Lung (tissue), 12 donors: ENCODE data around the gene TNIK. TPM values are rescaled to one million over a fixed set of nuclear protein-coding genes. Genes with fewer than 3 reads are reported as not detected.

Experiments used
- ATAC-seq: fragments of 200-7000 bp; cut with Tn5 transposase; one replicate; pipeline ENCODE4 v1.9.1; 2020; ENCODE audit warnings: moderate number of reproducible peaks; ENCODE audit not compliant: insufficient read depth, low FRiP score
- DNase-seq, 3 donors: peaks; one replicate each; pipeline ENCODE4 v3.0.0-alpha.2; 2013 to 2017
- H3K27ac ChIP-seq, 2 donors: one replicate each; pipeline ENCODE4 v1.5.1; 2013; ENCODE audit warnings: mild to moderate bottlenecking in 2 of 2, moderate library complexity in 2 of 2, control low read depth in 1 of 2, inconsistent platforms in 1 of 2, low read depth in 1 of 2, low read length in 1 of 2
- H3K27me3 ChIP-seq, 3 donors: one replicate each; pipeline ENCODE4 v1.5.1; 2013; ENCODE audit warnings: low read length in 2 of 3; ENCODE audit not compliant: control insufficient read depth in 3 of 3, insufficient read depth in 3 of 3
- H3K36me3 ChIP-seq, 4 donors: one replicate each; pipeline ENCODE4 v1.5.1; 2013; ENCODE audit warnings: low read length in 4 of 4, mild to moderate bottlenecking in 1 of 4, moderate library complexity in 1 of 4; ENCODE audit not compliant: control insufficient read depth in 4 of 4, insufficient read depth in 4 of 4
- H3K4me1 ChIP-seq, 5 donors: one replicate each; pipeline ENCODE4 v1.5.1; 2013; ENCODE audit warnings: low read length in 5 of 5, mild to moderate bottlenecking in 2 of 5, moderate library complexity in 1 of 5; ENCODE audit not compliant: control insufficient read depth in 5 of 5, insufficient read depth in 5 of 5
- H3K4me3 ChIP-seq: one replicate; pipeline ENCODE4 v1.5.1; 2013; ENCODE audit warnings: mild to moderate bottlenecking, control low read depth, moderate library complexity
- H3K9ac ChIP-seq, 2 donors: one replicate each; pipeline ENCODE4 v1.5.1; 2013; ENCODE audit warnings: low read length in 2 of 2, control low read depth in 1 of 2; ENCODE audit not compliant: insufficient read depth in 1 of 2
- H3K9me3 ChIP-seq, 4 donors: one replicate each; pipeline ENCODE4 v1.5.1; 2013; ENCODE audit warnings: low read length in 3 of 4, mild to moderate bottlenecking in 1 of 4, moderate library complexity in 1 of 4; ENCODE audit not compliant: control insufficient read depth in 4 of 4, insufficient read depth in 3 of 4
- WGBS, 2 donors: extraction: QIAGEN DNeasy Blood & Tissue Kit; methylation state at CpG; one replicate each; pipeline ENCODE4 v1.1.7; 2013; 5-methylcytosine and 5-hydroxymethylcytosine counted together
- polyA plus RNA-seq, 2 donors: library from polyadenylated mRNA; stranded (reverse); fragments of 200-250 nt; gene quantifications; one replicate each; pipeline ENCODE4 v1.2.1, GENCODE V29; 2013
- total RNA-seq, 2 donors: library from RNA; depleted of rRNA in 1 of 2; stranded (reverse); fragments of >200 nt in 1 of 2; gene quantifications; one replicate each; pipeline ENCODE4 v1.2.1, GENCODE V29; 2014 to 2021
- TF ChIP-seq, protein P1 (sequence below): IDR thresholded peaks from 2 replicates; pipeline ENCODE4 v1.5.1; 2012; ENCODE audit warnings: mild to moderate bottlenecking; ENCODE audit errors: control extremely low read depth, extremely low read depth
- donor health status: control.
- donor health status: control.
- donor health status: Bipolar disorder and iron deficiency.
- donor health status: healthy.
- donor health status: DM: yes; HTN: yes; CAD: no.

TNIK gene
- total and polyA plus RNA-seq, 4 donors, result 9.4 to 36.3 (median 14.3) TPM

GRCh38 chr3:171056528-171056927 is 403.7 kb downstream of the TNIK start:
- H3K27ac ChIP-seq, result no peak overlapping the region
- TF ChIP-seq, protein P1, sequence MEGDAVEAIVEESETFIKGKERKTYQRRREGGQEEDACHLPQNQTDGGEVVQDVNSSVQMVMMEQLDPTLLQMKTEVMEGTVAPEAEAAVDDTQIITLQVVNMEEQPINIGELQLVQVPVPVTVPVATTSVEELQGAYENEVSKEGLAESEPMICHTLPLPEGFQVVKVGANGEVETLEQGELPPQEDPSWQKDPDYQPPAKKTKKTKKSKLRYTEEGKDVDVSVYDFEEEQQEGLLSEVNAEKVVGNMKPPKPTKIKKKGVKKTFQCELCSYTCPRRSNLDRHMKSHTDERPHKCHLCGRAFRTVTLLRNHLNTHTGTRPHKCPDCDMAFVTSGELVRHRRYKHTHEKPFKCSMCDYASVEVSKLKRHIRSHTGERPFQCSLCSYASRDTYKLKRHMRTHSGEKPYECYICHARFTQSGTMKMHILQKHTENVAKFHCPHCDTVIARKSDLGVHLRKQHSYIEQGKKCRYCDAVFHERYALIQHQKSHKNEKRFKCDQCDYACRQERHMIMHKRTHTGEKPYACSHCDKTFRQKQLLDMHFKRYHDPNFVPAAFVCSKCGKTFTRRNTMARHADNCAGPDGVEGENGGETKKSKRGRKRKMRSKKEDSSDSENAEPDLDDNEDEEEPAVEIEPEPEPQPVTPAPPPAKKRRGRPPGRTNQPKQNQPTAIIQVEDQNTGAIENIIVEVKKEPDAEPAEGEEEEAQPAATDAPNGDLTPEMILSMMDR, result no peak
- DNase-seq, result no peak
- peaks cover 0 to 11% (median 0%) of the 10 kb centered on the region in 5 donors for H3K4me1 ChIP-seq
- no peak overlapping the region for H3K4me3 ChIP-seq
- H3K9me3 ChIP-seq, result no peaks in the 10 kb centered on the region
- ATAC-seq, result no peak
- no peak overlapping the region for H3K9ac ChIP-seq
- H3K36me3 ChIP-seq, result no peaks in the 10 kb centered on the region
- 76 to 83% methylated on average over 5 of the region's 5 CpGs for WGBS, 2 donors
- H3K27me3 ChIP-seq, result peaks cover 0 to 28% (median 0%) of the 10 kb centered on the region in 3 donors

DNA sequence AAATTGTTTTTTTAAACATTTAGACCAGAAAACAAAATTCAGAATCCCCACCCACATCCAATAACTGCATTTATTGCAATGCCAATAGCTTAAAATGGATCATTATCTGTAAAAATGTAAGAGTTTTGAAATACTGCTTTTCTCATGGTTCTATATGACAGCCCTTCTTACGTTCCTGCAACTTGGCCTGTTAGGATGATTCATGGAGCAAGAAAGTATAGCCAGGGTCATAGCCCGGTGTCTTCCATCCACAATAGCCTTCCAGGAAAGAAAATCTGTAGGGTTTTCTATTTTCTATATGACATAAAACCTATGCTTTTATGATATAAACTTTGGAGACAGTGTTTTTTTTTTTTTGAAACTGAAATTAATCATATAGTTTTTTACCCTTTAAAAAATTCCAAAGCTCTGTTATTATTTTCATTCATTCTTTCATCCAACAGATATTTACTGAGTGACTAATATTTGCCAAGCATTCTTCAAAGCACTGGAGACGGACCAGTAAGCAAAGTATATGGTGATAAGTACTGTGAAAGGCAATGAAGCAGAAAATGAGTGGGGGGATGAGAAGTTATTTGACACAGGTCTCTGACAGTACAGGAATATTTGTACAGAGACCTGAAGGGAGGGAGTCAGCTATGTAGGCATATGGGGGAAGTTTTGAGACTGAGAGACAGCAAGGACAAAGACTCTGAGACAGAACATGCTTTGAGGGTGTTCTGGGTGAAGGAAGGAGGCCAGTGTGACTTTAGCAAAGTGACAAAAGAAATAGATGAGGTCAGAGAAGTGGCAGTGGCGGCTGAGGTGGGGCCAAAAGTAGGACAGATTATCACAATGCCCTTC is 404.6 kb downstream of the TNIK start:
- TF ChIP-seq, protein P1, result no peak
- H3K27ac ChIP-seq, result no peak overlapping the region
- no peaks in the 10 kb centered on the region for H3K9me3 ChIP-seq
- no peak overlapping the region for H3K4me3 ChIP-seq
- H3K27me3 ChIP-seq, result peaks cover 0 to 24% (median 0%) of the 10 kb centered on the region in 3 donors
- WGBS, 2 donors, result 65 to 82% methylated on average over 4 of the region's 4 CpGs
- no peak for ATAC-seq
- peaks cover 0 to 8% (median 0%) of the 10 kb centered on the region in 5 donors for H3K4me1 ChIP-seq
- no peak overlapping the region for H3K9ac ChIP-seq
- H3K36me3 ChIP-seq, result no peaks in the 10 kb centered on the region
- DNase-seq, result peak in 1 of 3 donors; percentile 14

- ATAC-seq (no peak), DNase-seq (peak in 2 of 3 donors; percentile 19 to 25)
- Histone ChIP-seq H3K27ac (no peak overlapping the region), H3K9ac (no peak overlapping the region), H3K27me3 (peaks cover 0 to 22% (median 0%) of the 10 kb centered on the region in 3 donors), H3K9me3 (no peaks in the 10 kb centered on the region), H3K4me3 (no peak overlapping the region), H3K36me3 (no peaks in the 10 kb centered on the region), H3K4me1 (peaks cover 0 to 8% (median 0%) of the 10 kb centered on the region in 5 donors)
- TF ChIP-seq, protein P1, result no peak
Observed at GRCh38 chr3:171054921-171055320, 405.3 kb downstream of the TNIK start.
